T-helper 2 cell (primary cell): ENCODE results near the gene PCAT7.
A peak's percentile ranks its signal among the peaks of the same experiment; 100 is the strongest.

ENCODE experiments used
- DNase-seq, 5 experiments: peaks; one replicate each; pipeline versions ENCODE4 v3.0.0 to v3.0.0-alpha.2; 2012 to 2022

PCAT7 gene

GRCh38 chr9:94606646-94607422 lies 52.0 kb downstream of the PCAT7 start:
- DNase-seq = no peak

- no peak for DNase-seq
These were observed 52.5 kb downstream of the PCAT7 start for GRCh38 chr9:94607423-94607691.

- no peak for DNase-seq
These were observed 55.3 kb downstream of the PCAT7 start for GRCh38 chr9:94610181-94610606.

- DNase-seq = peak in 3 of 5 experiments; percentile 2 to 36 (median 25)
These were observed 56.8 kb downstream of the PCAT7 start for GRCh38 chr9:94611638-94612068.

- DNase-seq = no peak
These were observed 57.2 kb downstream of the PCAT7 start for GRCh38 chr9:94612071-94612470.

- no peak for DNase-seq
These were observed 58.1 kb downstream of the PCAT7 start for GRCh38 chr9:94613003-94613402.

- no peak for DNase-seq
These were observed 64.1 kb downstream of the PCAT7 start for GRCh38 chr9:94619026-94619425.
